Cardiac septum (tissue), 1 donor: ENCODE data around the gene UBE2E2. TPM values are rescaled to one million over a fixed set of nuclear protein-coding genes. Genes with fewer than 3 reads are reported as not detected.
"Not testable (repeated sequence)": the region's sequence is repeated elsewhere in the genome, so short reads cannot be mapped to it uniquely, and the experiment has no call there.

Source experiments
- DNase-seq: peaks from one replicate; pipeline ENCODE4 v3.0.0-alpha.2; 2020; ENCODE audit warnings: low spot score
- intact Hi-C: fragments of 100-400 bp; cut with DNase I; formaldehyde crosslinking; loops from one replicate; pipeline ENCODE4 v1.14.0; 2022
- total RNA-seq: library from RNA; stranded (reverse); fragmentation: NEBNext Ultra II Directional; extraction: Animal tissue kit (Norgen Biotek cat#: 25700); gene quantifications from one replicate; pipeline ENCODE4 v1.2.1, GENCODE V29; 2021
- donor health status: DM: no; HTN: no; CAD: no.

Gene UBE2E2
- total RNA-seq, 1 donor from 2014 or later: 48.1 TPM

DNA sequence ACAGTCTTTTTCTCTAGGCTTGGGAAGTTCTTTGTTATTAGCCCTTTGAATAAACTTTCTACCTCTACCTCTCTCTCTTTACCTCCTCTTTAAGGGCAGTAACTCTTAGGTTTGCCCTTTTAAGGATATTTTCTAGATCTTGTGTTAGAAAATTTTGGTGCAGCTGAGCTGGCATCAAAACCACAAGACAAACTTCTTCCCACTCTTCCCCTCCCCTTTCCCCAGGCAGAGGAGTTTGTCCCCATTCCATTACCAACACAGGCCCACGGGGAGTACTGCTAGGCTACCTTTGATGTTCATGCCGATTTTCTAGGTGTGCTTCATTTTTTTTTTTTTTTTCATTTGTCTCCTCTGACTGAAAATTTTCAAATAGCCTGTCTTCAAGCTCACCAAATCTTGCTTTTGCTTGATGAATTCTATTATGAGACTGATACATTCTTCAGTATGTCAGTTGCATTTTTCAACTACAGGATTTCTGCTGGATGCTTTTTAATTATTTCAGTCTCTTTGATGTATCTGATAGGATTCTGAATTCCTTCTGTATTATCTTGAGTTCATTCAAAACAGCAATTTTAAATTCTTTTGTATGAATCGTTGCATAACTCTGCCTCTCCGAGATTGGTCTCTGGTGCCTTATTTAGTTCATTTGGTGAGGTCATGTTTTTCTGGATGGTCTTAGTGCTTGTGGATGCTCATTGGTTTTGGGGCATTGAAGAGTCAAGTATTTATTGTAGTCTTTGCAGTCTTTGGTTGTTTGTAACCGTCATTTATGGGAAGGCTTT, 112.0 kb downstream of the UBE2E2 start:
- intact Hi-C loops: no loop called here
- no peak for DNase-seq

DNA sequence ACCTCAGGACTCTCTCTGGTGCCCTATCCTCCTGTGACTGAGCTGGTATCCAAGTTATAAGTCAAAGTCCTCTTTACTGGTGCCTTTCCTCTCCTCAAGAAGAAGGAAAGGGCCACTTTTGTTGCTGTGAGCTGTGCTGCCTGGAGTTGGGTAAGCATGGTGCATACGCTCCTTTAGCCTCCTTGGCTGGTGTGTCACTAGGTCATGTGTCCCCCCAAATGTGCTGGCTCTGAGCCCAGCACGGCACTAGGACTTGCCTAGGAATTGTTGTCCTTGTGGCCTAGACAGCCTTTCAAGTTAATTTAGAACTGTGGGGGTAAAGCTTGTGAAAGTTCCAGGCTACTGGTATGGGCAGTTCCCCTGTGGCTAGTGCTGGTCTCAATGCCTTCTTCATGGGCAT, 113.8 kb downstream of the UBE2E2 start:
- intact Hi-C loops: no loop called here
- no peak for DNase-seq

DNA sequence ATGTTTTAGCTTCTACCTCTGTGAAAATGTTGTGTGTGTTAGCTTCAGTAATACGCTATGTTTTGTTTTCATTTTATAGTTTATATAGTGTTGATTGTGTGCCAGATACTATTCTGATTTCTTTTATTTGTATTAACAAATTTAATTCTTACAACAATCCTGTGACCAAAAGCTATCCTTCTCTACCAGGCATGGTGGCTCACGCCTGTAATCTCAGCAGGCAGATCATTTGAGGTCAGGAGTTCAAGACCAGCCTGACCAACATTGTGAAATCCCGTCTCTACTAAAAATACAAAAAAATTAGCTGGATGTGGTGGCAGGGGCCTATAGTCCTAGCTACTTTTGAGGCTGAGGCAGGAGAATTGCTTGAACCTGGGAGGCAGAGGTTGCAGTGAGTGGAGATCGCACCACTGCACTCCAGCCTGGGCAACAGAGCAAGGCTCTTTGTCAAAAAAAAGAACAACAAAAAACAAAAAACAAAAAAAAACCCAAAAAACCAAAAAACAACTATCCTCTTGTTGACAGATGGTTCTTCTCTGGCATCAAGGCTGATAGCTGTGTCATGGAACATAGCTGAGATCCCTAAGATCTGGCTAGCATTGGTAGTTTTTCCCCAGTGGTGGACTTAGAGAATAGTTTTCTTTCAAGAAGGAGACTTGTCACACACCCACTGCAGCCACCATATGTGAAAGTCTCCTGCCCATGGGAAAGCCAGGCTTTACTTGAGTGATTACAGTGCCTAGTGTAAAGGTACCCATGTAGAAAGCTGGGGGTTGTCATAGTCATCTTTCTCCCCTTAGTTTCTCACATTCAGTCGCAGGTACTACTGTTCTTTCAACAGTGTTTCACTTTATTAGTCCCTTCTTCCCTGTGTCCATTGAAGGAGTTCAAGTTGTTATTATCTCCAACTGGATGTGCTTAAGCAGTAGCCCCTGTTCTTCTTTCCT, 116.5 kb downstream of the UBE2E2 start:
- DNase-seq: no peak
- intact Hi-C loops: no loop called here

DNA sequence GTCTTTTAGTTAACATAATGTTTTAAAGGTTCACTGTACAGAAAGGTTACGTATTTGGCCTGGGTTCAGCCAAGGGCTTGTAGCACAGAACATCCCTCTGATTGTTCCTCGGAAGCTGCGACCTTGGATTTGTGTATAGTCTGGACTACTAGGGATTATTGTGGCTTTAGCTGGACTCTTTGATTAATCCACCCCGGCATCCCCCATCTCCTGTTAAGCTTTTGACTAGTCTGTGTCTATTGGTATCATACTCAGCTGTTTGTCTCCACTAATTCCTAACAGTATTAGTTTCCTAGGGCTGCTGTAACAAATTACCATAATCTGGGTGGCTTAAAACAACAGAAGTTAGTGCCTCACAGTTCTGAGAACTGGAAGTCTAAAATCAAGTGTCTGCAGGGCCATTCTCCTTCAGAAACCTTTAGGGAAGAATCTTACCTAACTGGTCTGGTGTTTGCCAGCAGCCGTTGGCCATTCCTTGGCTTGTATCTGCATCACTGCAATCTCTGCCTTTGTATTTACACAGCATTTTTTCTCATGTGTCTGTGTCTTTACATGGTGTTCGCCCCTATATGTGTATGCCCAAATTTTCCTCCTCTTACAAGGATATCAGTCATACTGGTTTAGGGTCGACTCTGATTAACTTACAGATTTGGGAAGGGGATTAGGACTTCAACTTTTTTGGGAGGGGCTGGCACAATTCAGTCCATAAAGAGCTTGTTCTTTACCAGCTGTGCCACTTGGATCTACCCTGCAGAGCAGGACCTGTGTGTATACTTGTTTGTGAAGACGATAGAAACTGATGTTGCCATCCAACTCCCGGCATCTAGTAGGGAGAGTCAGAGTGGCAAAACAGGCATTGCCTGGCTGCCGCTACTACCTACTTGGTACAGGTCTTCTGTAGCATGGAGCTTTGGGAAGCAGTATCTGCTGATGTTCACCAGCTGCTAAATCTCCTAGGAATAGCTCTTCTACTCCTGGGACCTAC, 117.8 kb downstream of the UBE2E2 start:
- intact Hi-C loops: no loop called here
- DNase-seq: no peak

DNA sequence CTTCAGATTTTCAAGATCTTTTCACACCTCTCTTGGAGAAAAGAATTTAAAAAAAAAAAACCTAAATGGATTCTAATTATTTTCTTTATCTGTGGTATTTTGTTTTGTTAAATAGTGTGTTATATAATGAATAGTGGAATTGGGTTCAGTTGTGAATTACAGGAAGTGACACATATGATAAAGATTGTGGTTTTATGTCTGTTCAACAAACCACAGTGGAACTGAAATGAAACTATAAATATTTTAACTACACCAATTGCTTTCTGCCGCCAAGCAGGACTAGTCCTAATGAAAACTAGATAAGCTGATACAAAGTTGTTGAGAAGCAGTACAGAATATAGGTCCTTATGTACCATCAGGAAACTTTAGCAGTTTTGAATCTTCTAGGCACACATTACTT, 121.6 kb downstream of the UBE2E2 start:
- intact Hi-C loops: no loop called here

GRCh38 chr3:23325466-23326065, 122.4 kb downstream of the UBE2E2 start:
- intact Hi-C loops: no loop called here

More for the DNA sequence above, 121.6 kb downstream of the UBE2E2 start:
- no peak for DNase-seq

GRCh38 chr3:23329471-23330105, 126.5 kb downstream of the UBE2E2 start:
- intact Hi-C loops: no loop called here
- no peak for DNase-seq

More at GRCh38 chr3:23325466-23326065, 122.4 kb downstream of the UBE2E2 start:
- no peak for DNase-seq

GRCh38 chr3:23330568-23330967, 127.4 kb downstream of the UBE2E2 start:
- DNase-seq: no peak
- intact Hi-C loops: no loop called here

DNA sequence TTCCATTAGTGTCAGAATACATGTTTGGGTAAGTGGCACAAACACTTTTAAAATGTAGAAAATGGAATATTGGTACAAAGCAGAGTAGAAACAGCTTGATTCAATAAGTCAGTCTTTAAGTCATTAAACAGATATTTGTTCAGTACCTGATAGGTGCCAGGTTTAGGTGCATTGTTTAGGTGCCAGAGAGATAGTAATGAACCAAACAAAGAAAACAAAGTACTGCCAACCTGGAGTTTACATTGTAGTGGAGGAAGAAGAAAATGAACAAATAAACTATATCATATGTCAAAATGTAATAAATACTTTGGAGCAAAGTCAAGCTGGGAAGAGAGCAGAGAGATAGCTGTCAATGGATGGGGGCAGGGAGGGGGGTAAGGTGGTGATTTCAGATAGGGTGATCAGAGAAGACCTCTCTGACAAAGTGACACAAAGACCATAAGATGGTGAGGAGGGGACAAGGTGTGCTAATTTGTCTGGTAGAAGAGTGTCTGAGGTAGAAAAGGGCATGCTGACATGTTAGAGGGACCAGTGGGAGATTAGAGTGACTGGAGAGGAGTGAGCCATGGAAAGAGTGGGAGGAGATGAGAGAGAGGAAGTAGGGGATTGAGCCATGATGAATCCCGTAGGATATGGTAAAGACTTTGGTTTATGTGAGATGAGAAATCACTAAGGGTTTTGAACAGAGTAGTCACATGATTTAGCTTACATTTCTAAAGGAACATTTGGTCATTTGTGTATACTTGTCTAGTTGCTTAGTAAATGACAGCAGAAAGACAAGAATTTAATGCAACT, 128.2 kb downstream of the UBE2E2 start:
- intact Hi-C loops: no loop called here

DNA sequence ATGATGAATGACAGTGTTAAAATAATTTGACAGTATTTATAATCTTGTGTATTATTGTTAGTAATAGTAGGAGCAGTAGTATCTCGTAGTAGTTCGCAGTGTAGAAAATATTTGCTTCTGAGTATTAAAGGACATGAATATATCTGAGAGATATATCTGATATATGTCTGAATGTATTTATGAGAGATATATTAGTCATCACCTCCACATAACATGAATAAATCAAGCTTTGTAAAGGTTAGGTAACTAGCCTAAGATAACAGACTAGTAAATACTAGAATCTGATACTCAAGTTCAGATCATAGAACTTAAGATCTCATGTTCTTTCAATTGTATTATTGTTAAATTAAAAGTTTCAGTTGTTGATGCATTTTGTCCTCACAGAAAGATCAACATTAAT, 130.5 kb downstream of the UBE2E2 start:
- no peak for DNase-seq
- intact Hi-C loops: no loop called here

More for the DNA sequence above, 128.2 kb downstream of the UBE2E2 start:
- no peak for DNase-seq

DNA sequence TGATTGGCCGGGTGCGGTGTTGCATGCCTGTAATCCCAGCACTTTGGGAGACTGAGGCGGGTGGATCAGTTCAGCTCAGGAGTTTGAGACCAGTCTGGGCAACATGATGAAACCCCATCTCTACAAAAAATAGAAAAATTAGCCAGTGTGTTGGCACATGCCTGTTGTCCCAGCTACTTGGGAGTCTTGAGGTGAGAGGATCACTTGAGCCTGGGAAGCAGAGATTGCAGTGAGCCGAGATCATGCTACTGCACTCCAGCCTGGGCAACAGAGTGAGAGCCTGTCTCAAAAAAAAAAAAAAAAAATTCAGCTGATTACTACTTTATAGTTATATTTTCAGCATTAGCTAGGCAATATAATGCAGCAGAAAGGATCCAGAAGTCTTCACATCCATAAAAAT, 133.7 kb downstream of the UBE2E2 start:
- DNase-seq: not testable (repeated sequence)

GRCh38 chr3:23341147-23341838, 138.2 kb downstream of the UBE2E2 start:
- intact Hi-C loops: no loop called here
- no peak for DNase-seq

More for the DNA sequence above, 133.7 kb downstream of the UBE2E2 start:
- intact Hi-C loops: not testable (repeated sequence)

DNA sequence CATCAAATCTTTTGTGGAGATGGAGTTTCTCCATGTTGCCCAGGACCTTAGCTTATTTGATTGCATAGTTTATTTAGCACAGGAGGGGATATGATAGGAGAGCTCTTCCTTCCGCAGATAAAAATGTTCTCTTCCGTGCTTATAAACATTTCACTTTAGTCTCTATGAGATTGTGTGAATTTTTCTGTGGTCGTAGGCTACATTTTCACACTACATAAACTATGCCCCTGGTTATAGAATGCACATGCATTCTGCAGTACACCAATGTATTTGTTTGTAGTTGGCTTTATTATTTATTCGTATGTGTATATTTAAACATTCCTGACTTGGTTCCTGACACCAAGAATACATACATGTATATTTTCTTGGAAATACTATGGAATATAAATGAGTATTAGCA, 139.2 kb downstream of the UBE2E2 start:
- intact Hi-C loops: no loop called here
- no peak for DNase-seq

DNA sequence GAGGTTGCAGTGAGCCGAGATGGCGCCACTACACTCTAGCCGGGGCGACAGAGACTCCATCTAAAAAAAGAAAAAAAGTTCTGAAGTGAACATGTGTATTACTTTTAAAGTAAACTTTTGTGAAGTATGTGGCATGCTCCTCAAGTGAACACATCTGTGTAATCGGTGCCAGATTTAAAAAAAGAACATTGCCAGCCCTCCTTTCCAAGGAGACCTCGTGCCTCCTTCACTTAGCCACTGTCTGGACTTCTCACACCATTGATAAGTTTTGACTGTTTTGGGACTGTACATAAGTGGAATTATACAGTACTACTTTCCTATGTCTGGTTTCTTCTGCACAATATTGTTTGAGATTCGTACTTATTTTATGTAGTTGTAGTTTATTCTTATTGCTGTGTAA, 140.4 kb downstream of the UBE2E2 start:
- intact Hi-C loops: no loop called here
- DNase-seq: no peak

GRCh38 chr3:23344886-23345285, 141.8 kb downstream of the UBE2E2 start:
- intact Hi-C loops: no loop called here
- no peak for DNase-seq

DNA sequence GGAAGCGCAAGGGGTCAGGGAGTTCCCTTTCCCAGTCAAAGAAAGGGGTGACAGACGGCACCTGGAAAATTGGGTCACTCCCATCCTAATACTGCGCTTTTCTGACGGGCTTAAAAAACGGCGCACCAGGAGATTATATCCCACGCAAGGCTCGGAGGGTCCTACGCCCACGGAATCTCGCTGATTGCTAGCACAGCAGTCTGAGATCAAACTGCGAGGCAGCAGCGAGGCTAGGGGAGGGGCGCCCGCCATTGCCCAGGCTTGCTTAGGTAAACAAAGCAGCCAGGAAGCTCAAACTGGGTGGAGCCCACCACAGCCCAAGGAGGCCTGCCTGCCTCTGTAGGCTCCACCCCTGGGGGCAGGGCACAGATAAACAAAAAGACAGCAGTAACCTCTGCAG, 146.3 kb downstream of the UBE2E2 start:
- DNase-seq, intact Hi-C loops: not testable (repeated sequence)

- DNase-seq: no peak
- intact Hi-C loops: no loop called here
Measured at GRCh38 chr3:23356169-23356568, 153.0 kb downstream of the UBE2E2 start.
